ENCODE measurements around the gene SUPT6H. TPM values are rescaled to one million over a fixed set of nuclear protein-coding genes. Genes with fewer than 3 reads are reported as not detected.

The SUPT6H gene
- total and polyA plus RNA-seq, 2 of the 8 experiments (the other 6 are each of a cell fraction or from before 2014, with no cell fraction given): 32.0 to 59.9 TPM

DNA sequence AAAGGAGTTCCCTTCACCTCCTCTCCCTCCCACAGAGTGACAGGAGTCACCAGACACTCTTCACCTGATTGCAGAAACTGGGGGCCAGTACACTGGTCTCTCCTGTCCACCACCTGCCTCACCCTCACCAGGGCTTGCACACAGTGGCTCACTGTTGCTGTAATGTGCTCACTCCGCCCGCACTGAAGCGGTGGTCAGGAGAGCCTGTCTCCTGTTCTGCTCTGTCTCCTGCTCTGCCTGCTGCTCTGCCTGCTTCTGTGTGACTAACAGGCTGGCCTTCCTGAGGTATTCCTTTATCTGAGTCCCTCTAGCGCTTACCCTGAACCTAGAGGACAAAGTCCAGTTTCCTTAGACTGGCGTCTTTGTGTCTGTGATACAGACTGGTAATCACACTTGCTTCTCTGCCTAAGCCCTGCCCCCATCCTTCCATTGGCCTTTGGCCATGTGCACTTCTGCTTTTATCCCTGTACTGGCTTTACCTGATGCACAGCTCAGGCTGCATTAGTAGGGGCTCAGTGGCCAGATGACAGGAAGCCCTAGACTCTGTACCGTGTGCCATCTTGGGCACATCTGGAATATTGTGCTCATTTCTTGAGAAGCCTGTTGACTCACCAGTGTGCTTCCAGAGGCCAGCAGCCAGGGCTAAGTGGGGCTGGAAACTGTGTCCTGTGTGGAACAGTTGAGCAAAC lies 36.4 kb downstream of the SUPT6H start:
- no peak overlapping the region for H2BK20ac ChIP-seq (ENCODE audit: low read length)
- peaks cover 0 to 8% (median 2%) of the 10 kb centered on the region in 4 experiments; a peak in 2 of 7 replicates for H3K4me1 ChIP-seq (replicated peaks in 1 of 4; ENCODE audit: control insufficient read depth in 3 of 4, insufficient read depth in 4 of 4, low read length in 3 of 4)
- ChIA-PET POLR2A (ENCODE audit: partially characterized antibody) (interaction anchor here (0.8 to 1.4 kb wide), 7 partner anchors 9 to 55 kb away, joined by 3 to 9 read pairs (median 5); partner anchors contain the start of gene RPL23A), CTCF (ENCODE audit: partially characterized antibody) (interaction anchor here (1.2 kb wide), 1 partner anchor 86 kb away, joined by 3 read pairs; no protein-coding TSS in a partner anchor)
- H3K9ac ChIP-seq (replicated peaks in 1 of 4; ENCODE audit: extremely low read depth in 1 of 4, low read depth in 3 of 4, low read length in 3 of 4): no peak overlapping the region
- no peak overlapping the region for H2AK5ac ChIP-seq (ENCODE audit: low read depth, low read length)
- no peak overlapping the region for H3K4ac ChIP-seq (replicated peaks; ENCODE audit: insufficient read length, low read depth, low read length)
- no peaks in the 10 kb centered on the region for H3K79me1 ChIP-seq (ENCODE audit: low read depth, low read length)
- H3K79me2 ChIP-seq (ENCODE audit: control insufficient read depth in 1 of 2, insufficient read depth in 2 of 2, low read length in 2 of 2): no peaks in the 10 kb centered on the region
- no peak overlapping the region for H2BK5ac ChIP-seq (ENCODE audit: low read depth, low read length)
- H3K4me3 ChIP-seq (ENCODE audit: extremely low read depth in 1 of 4, insufficient read depth in 2 of 4, low read depth in 3 of 4, low read length in 4 of 4): no peak overlapping the region
- no peaks in the 10 kb centered on the region for H3K23me2 ChIP-seq (ENCODE audit: low read depth, low read length)
- no peak overlapping the region for H3K56ac ChIP-seq (replicated peaks; ENCODE audit: insufficient read length, low read depth, low read length)
- no peak overlapping the region for H2BK12ac ChIP-seq (ENCODE audit: low read depth, low read length)
- no peak overlapping the region for H4K8ac ChIP-seq (ENCODE audit: extremely low read depth, insufficient read depth, low read length)
- 93% methylated on average over 6 of the region's 6 CpGs; no CpG with 5 or more reads in 1 of the 2 experiments for WGBS, 2 experiments (ENCODE audit: extremely low coverage in 1 of 2, insufficient coverage in 1 of 2, insufficient read length in 1 of 2, insufficient replicate concordance in 2 of 2, low coverage in 1 of 2, low lambda C conversion rate in 2 of 2, missing lambda C conversion rate in 1 of 2)
- no peak overlapping the region for H4K91ac ChIP-seq (replicated peaks; ENCODE audit: insufficient read length, low read length)
- H3K27ac ChIP-seq (ENCODE audit: low read depth, low read length): no peak overlapping the region
- no peak overlapping the region for H4K5ac ChIP-seq (ENCODE audit: insufficient read length, low read depth, low read length)
- no peak overlapping the region for H3K14ac ChIP-seq (ENCODE audit: insufficient read length)
- no peak overlapping the region for H3K18ac ChIP-seq (ENCODE audit: extremely low read depth, low read length)
- no peak overlapping the region for H2BK120ac ChIP-seq (replicated peaks; ENCODE audit: low read depth, low read length)
- no peak overlapping the region for H3K23ac ChIP-seq (ENCODE audit: insufficient read length)
- peaks cover 45 to 96% (median 85%) of the 10 kb centered on the region in 4 experiments for H3K36me3 ChIP-seq (ENCODE audit: control insufficient read depth in 2 of 4, insufficient read depth in 4 of 4, low read length in 3 of 4)
- H2BK15ac ChIP-seq (ENCODE audit: low read length): no peak overlapping the region
- TF ChIP-seq POU5F1 (IDR thresholded peaks at IDR 0.05; ENCODE audit: low read depth, low read length) (no peak), JUND (IDR thresholded peaks at IDR 0.05; ENCODE audit: low read length) (no peak), BCL11A (IDR thresholded peaks at IDR 0.05; ENCODE audit: low read depth in 2 of 2, low read length in 2 of 2) (no peak), KDM5A (IDR thresholded peaks at IDR 0.05; ENCODE audit: low read length) (no peak)
- TF ChIP-seq, protein P1, sequence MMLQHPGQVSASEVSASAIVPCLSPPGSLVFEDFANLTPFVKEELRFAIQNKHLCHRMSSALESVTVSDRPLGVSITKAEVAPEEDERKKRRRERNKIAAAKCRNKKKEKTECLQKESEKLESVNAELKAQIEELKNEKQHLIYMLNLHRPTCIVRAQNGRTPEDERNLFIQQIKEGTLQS (IDR thresholded peaks at IDR 0.05; ENCODE audit: insufficient read depth, low read depth, low read length): no peak
- DNase-seq (ENCODE audit: low read depth in 1 of 2, low spot score in 2 of 2) (no peak), FAIRE-seq (no peak)
- no peaks in the 10 kb centered on the region for H3K27me3 ChIP-seq (replicated peaks in 1 of 4; ENCODE audit: control insufficient read depth in 3 of 4, extremely low read depth in 1 of 4, insufficient read depth in 3 of 4, low read length in 3 of 4)
- no peaks in the 10 kb centered on the region for H3K9me3 ChIP-seq (ENCODE audit: insufficient read depth in 2 of 2, low read depth in 1 of 2, low read length in 1 of 2)
- H3K4me2 ChIP-seq (ENCODE audit: insufficient read depth in 1 of 2, low read depth in 2 of 2, low read length in 2 of 2): no peak overlapping the region
- H4K20me1 ChIP-seq (replicated peaks in 1 of 2; ENCODE audit: control insufficient read depth in 1 of 2, insufficient read depth in 2 of 2, low read length in 2 of 2): peaks cover 3 to 21% of the 10 kb centered on the region in 2 experiments
- no peak overlapping the region for H2AFZ ChIP-seq (ENCODE audit: low read length)

All from H1 (cell line).